Motor neuron (in vitro differentiated cells): ENCODE measurements around the gene OR8H1. TPM values are rescaled to one million over a fixed set of nuclear protein-coding genes. Genes with fewer than 3 reads are reported as not detected.

Source experiments
- ATAC-seq, 8 experiments: fragments of 200-7000 bp; cut with Tn5 transposase; replicated peaks in 6 of 8; 2 replicates each; pipeline ENCODE4 v1.8.0; 2021; ENCODE audit warnings: mild to moderate bottlenecking in 8 of 8, moderate library complexity in 8 of 8
- H3K27ac ChIP-seq, 2 donors: fragments of 250-450 bp; sonication (Bioruptor Pico); 2 replicates each; pipeline ENCODE4 v1.9.0; 2021; ENCODE audit warnings: antibody characterized with exemption in 2 of 2, mild to moderate bottlenecking in 2 of 2, moderate library complexity in 1 of 2
- H3K4me1 ChIP-seq, 2 donors: fragments of 250-450 bp; sonication (Bioruptor Pico); replicated peaks in 1 of 2; 2 replicates each; pipeline ENCODE4 v1.6.1; 2021; ENCODE audit warnings: antibody characterized with exemption in 2 of 2, mild to moderate bottlenecking in 2 of 2, moderate library complexity in 1 of 2
- H3K4me3 ChIP-seq, 5 donors: fragments of 250-450 bp; sonication (Bioruptor Pico); 2 replicates each; pipeline ENCODE4 v1.9.0; 2021; ENCODE audit warnings: antibody characterized with exemption in 5 of 5, mild to moderate bottlenecking in 5 of 5, moderate library complexity in 4 of 5
- WGBS, 10 experiments: fragments of 450-650 bp; shearing (Covaris generic); methylation state at CpG; one replicate each; pipeline ENCODE4 v1.0.0; 2022; 5-methylcytosine and 5-hydroxymethylcytosine counted together
- in situ Hi-C, 9 experiments: fragments of 400-800 bp; cut with MboI; loops; one replicate each; pipeline ENCODE4 v1.15.0; 2021; ENCODE audit warnings: low sequenced_read_pairs in 9 of 9, low pct_unique_long_range_greater_than_20kb in 2 of 9; ENCODE audit not compliant: unreplicated experiment in 9 of 9
- total RNA-seq, 8 experiments: library from RNA; unstranded; fragments of 300-600 nt; gene quantifications; 2 replicates each; pipeline versions ENCODE4 v1.2.3 to v1.2.4, GENCODE V29; 2022

Gene OR8H1
- under 1 TPM in 1 of 8 experiments, not detected in 7; 0.09 TPM for total RNA-seq

DNA sequence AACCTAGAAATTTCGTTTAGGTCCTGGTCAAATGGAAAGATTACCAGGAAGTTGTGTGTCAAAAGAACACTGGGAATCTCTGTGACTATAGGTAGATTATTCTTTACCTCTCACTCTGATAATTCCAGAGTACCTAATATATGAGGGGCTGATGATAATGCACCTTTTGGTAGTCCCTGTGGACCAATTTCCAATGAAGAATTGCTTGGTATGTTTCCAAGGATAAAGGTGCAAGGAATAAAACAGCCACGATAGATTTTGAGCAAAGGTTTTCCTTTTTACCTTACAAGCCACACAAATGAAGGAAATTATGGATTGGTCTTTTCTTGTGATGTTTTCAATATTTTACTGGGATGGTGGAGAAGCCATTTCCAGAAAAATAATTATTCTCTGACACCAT is at the start of gene OR8H1:
Gene OR8H1 (minus strand): TSS at position 101 of the 400 bp plus-strand sequence. CDS start 1,192 bp downstream, outside the sequence.
- H3K4me3 ChIP-seq: no peak within 1 kb of the TSS
- no peaks in the 10 kb centered on the region for H3K4me1 ChIP-seq
- in situ Hi-C loops: no loop called here
- H3K27ac ChIP-seq: no peak within 1 kb of the TSS
- WGBS, 10 experiments: 0 to 91% (median 67%) methylated on average over 1 to 2 of the region's 2 CpGs; no CpG with 5 or more reads in 1 of the 10 experiments
- ATAC-seq: no peak

- in situ Hi-C loops: no loop called here
- no peak for ATAC-seq
- Histone ChIP-seq H3K4me1 (no peaks in the 10 kb centered on the region), H3K4me3 (no peak overlapping the region), H3K27ac (no peak overlapping the region)
Measured at GRCh38 chr11:56340289-56340688, 48.2 kb upstream of the OR8H1 start.

- Histone ChIP-seq H3K4me3 (no peak overlapping the region), H3K27ac (no peak overlapping the region), H3K4me1 (no peaks in the 10 kb centered on the region)
- ATAC-seq: no peak
- WGBS, 10 experiments: 0 to 78% (median 31%) methylated on average over 1 to 3 of the region's 3 CpGs; no CpG with 5 or more reads in 2 of the 10 experiments
- in situ Hi-C loops: no loop called here
Measured at GRCh38 chr11:56333156-56333555, 41.1 kb upstream of the OR8H1 start.

GRCh38 chr11:56331861-56332491 is 39.9 kb upstream of the OR8H1 start:
- in situ Hi-C loops: no loop called here
- Histone ChIP-seq H3K27ac (no peak overlapping the region), H3K4me3 (no peak overlapping the region), H3K4me1 (no peaks in the 10 kb centered on the region)
- ATAC-seq: no peak
- 10 to 100% (median 87%) methylated on average over 1 to 15 of the region's 34 CpGs; no CpG with 5 or more reads in 2 of the 10 experiments for WGBS, 10 experiments

DNA sequence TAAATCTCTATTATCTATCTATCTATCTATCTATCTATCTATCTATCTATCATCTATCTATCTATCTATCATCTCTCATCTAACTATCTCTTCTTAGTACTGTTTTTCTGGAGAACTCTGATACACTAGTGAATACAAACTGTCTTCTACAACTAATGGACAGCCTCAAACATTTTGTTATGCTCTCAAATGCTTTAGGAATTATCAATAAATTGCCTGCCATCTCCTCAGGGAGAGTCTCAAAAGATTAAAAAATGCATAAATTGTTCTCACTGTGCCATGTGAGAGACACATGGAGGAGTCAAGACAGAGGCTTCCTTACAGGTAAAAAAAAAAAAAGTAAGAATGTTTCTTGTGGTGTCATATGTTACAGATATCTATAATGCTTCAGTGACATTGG is 22.8 kb upstream of the OR8H1 start, which contains the start of gene OR8K3:
Gene OR8K3 (plus strand): TSS at position 301 of the 400 bp plus-strand sequence. CDS start 3,163 bp downstream, outside the sequence.
- no peak for ATAC-seq
- in situ Hi-C loops: no loop called here
- no peak within 1 kb of the TSS for H3K4me3 ChIP-seq
- no peaks in the 10 kb centered on the region for H3K4me1 ChIP-seq
- no peak within 1 kb of the TSS for H3K27ac ChIP-seq

- no peaks in the 10 kb centered on the region for H3K4me1 ChIP-seq
- H3K27ac ChIP-seq: no peak overlapping the region
- no peak for ATAC-seq
- H3K4me3 ChIP-seq: no peak overlapping the region
- in situ Hi-C loops: no loop called here
- WGBS, 10 experiments: no CpG with 5 or more reads among the region's 3 CpGs
Measured at GRCh38 chr11:56307836-56308235, 15.8 kb upstream of the OR8H1 start.

DNA sequence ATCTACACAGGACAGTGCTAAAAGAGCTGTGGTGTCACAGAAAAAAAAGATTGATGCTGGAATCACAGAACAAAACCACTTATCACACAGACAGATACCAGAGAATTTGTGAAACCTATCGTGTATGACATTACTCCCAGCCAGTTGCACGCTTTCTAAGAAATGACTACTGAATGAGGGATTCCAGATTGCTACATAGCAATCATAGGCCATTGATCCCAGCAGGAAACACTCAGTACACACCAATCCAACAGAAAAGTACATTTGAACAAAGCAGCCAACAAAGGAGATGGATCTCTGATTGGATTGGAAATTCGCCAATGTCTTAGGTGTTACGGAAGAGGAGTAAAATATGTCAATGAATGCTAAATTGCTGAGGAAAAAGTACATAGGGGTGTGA is 4.8 kb upstream of the OR8H1 start:
- H3K27ac ChIP-seq: no peak overlapping the region
- WGBS, 10 experiments: 0 to 100% (median 95%) methylated on average over 1 to 4 of the region's 4 CpGs; no CpG with 5 or more reads in 2 of the 10 experiments
- no peak for ATAC-seq
- in situ Hi-C loops: no loop called here
- H3K4me1 ChIP-seq: no peaks in the 10 kb centered on the region
- H3K4me3 ChIP-seq: no peak overlapping the region

GRCh38 chr11:56273854-56274253 is 18.2 kb downstream of the OR8H1 start, which contains the start of gene OR5T1:
TSS of gene OR5T1 (plus strand) at chr11:56274154. CDS start at chr11:56275639, 1,485 bp downstream.
- in situ Hi-C loops: no loop called here
- Histone ChIP-seq H3K4me3 (no peak within 1 kb of the TSS), H3K4me1 (no peaks in the 10 kb centered on the region), H3K27ac (no peak within 1 kb of the TSS)
- ATAC-seq: no peak

DNA sequence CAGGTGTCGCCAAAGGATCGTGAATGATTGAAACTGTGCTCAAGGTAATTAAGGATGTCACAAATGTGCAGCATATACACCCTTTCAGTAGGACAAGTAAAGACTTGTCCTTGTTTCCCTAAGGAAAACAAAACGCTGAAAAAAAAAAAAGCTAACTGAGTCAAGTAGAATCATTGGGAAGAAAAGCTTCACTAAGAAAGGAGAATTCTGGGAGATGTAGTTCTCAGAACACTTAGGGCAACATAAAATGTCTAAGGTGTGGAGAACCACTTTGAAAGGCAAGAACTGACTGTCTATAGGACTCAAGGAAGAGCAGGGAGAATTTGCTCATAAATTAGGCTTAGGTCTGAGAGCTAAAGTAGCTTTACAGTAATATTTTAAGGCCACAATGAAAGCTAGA is 21.0 kb downstream of the OR8H1 start:
- no peaks in the 10 kb centered on the region for H3K4me1 ChIP-seq
- WGBS, 10 experiments: 0 to 74% (median 58%) methylated on average over 2 to 3 of the region's 3 CpGs
- H3K4me3 ChIP-seq: no peak overlapping the region
- H3K27ac ChIP-seq: no peak overlapping the region
- ATAC-seq: no peak
- in situ Hi-C loops: no loop called here

DNA sequence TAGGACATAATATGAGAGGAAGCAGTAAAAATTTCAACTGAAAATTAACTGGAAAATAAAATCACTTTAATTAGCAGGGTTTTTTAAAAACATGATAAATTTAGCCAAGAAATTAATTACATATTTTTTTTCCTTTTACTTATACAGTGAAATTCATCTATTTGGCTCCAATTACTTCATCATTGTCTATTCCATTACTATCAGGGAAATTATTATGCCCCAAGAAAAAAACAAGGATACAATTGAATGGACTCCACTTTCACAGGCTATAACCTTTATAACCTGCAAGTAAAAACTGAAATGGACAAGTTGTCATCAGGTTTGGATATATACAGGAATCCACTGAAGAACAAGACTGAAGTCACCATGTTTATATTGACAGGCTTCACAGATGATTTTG is 40.1 kb downstream of the OR8H1 start, which contains the start of gene OR5T3:
Gene OR5T3 (plus strand): TSS at position 301 of the 400 bp plus-strand sequence. CDS start 0 bp downstream, at position 301.
- no peak within 1 kb of the TSS for H3K4me3 ChIP-seq

More for the DNA sequence above, 40.1 kb downstream of the OR8H1 start, which contains the start of gene OR5T3:
- in situ Hi-C loops: no loop called here
- no peak for ATAC-seq
- Histone ChIP-seq H3K4me1 (no peaks in the 10 kb centered on the region), H3K27ac (no peak within 1 kb of the TSS)

Other genes starting within 250 kb of the OR8H1 start
- under 1 TPM in 2 of 8 experiments, not detected in 6; 0.45 to 0.47 TPM for gene OR8I2, start 198.9 kb downstream of the OR8H1 start, total RNA-seq
- gene OR8H2, start 188.6 kb downstream of the OR8H1 start, total RNA-seq: under 1 TPM in 3 of 8 experiments, not detected in 5; 0.18 to 0.59 (median 0.47) TPM
- gene OR8H3, start 169.9 kb downstream of the OR8H1 start, total RNA-seq: under 1 TPM in 1 of 8 experiments, not detected in 7; 0.49 TPM
- gene OR8J3, start 152.1 kb downstream of the OR8H1 start, total RNA-seq: under 1 TPM in 1 of 8 experiments, not detected in 7; 0.14 TPM
- under 1 TPM in 1 of 8 experiments, not detected in 7; 0.33 TPM for gene OR8K5, start 131.9 kb downstream of the OR8H1 start, total RNA-seq
- gene OR5J2, start 115.6 kb downstream of the OR8H1 start, total RNA-seq: not detected
- under 1 TPM in 2 of 8 experiments, not detected in 6; 0.15 to 0.38 TPM for gene OR5T2, start 58.0 kb downstream of the OR8H1 start, total RNA-seq
- not detected for gene OR5T3, start 40.0 kb downstream of the OR8H1 start, total RNA-seq
- under 1 TPM in 1 of 8 experiments, not detected in 7; 0.38 TPM for gene OR5T1, start 18.1 kb downstream of the OR8H1 start, total RNA-seq
- gene OR8K3, start 22.9 kb upstream of the OR8H1 start, total RNA-seq: not detected
- gene OR8K1, start 53.8 kb upstream of the OR8H1 start, total RNA-seq: not detected
- under 1 TPM in 1 of 8 experiments, not detected in 7; 0.33 TPM for gene OR8J1, start 62.0 kb upstream of the OR8H1 start, total RNA-seq
- under 1 TPM in 1 of 8 experiments, not detected in 7; 0.33 TPM for gene OR8U1, start 83.4 kb upstream of the OR8H1 start, total RNA-seq
- not detected for gene OR5AL1, start 120.4 kb upstream of the OR8H1 start, total RNA-seq
- gene OR5M3, start 181.1 kb upstream of the OR8H1 start, total RNA-seq: not detected
- gene OR5M8, start 199.1 kb upstream of the OR8H1 start, total RNA-seq: not detected